Activated T-cell treated with anti-CD3 and anti-CD28 coated beads, Interleukin-2, amount 50 U/mL, for 1 hour (primary cell): ENCODE measurements around the gene HSPB9.
"Not testable (repeated sequence)": the region's sequence is repeated elsewhere in the genome, so short reads cannot be mapped to it uniquely, and the experiment has no call there.

Experiments used
- DNase-seq: peaks from one replicate; pipeline ENCODE4 v3.0.0-alpha.2; 2020

HSPB9 gene

GRCh38 chr17:42120161-42120769 is 2.3 kb upstream of the HSPB9 start:
- no peak for DNase-seq

- DNase-seq: peak; percentile 80
These were observed 1.5 kb upstream of the HSPB9 start, which contains the start of gene KAT2A for GRCh38 chr17:42120770-42121769. TSS of gene KAT2A (minus strand) at chr17:42121367. CDS start at chr17:42121304, 63 bp downstream.

- DNase-seq: no peak
These were observed 1.7 kb downstream of the HSPB9 start for GRCh38 chr17:42124256-42124655.

- no peak for DNase-seq
These were observed 3.0 kb downstream of the HSPB9 start for GRCh38 chr17:42125565-42125964.

- DNase-seq: no peak
These were observed 4.2 kb downstream of the HSPB9 start for GRCh38 chr17:42126836-42127235.

GRCh38 chr17:42127414-42127813 is 4.8 kb downstream of the HSPB9 start:
- no peak for DNase-seq

- no peak for DNase-seq
These were observed 6.7 kb downstream of the HSPB9 start for GRCh38 chr17:42129109-42129837.

GRCh38 chr17:42130310-42130936 is 7.8 kb downstream of the HSPB9 start:
- no peak for DNase-seq

- DNase-seq: no peak
These were observed 8.6 kb downstream of the HSPB9 start for GRCh38 chr17:42131232-42131631.

- no peak for DNase-seq
These were observed 9.4 kb downstream of the HSPB9 start for GRCh38 chr17:42131981-42132432.

- no peak for DNase-seq
These were observed 10.3 kb downstream of the HSPB9 start for GRCh38 chr17:42132941-42133340.

- peak; percentile 44 for DNase-seq
These were observed 10.9 kb downstream of the HSPB9 start for GRCh38 chr17:42133461-42134041.

GRCh38 chr17:42135151-42135550 is 12.5 kb downstream of the HSPB9 start:
- DNase-seq: no peak

- DNase-seq: no peak
These were observed 13.4 kb downstream of the HSPB9 start for GRCh38 chr17:42135664-42136653.

GRCh38 chr17:42136654-42137051 is 14.0 kb downstream of the HSPB9 start:
- no peak for DNase-seq

GRCh38 chr17:42138749-42139492 is 16.3 kb downstream of the HSPB9 start:
- no peak for DNase-seq

GRCh38 chr17:42140690-42141089 is 18.1 kb downstream of the HSPB9 start:
- DNase-seq: not testable (repeated sequence)

- no peak for DNase-seq
These were observed 18.8 kb downstream of the HSPB9 start for GRCh38 chr17:42141382-42141781.

GRCh38 chr17:42142371-42142896 is 19.8 kb downstream of the HSPB9 start:
- DNase-seq: no peak

- DNase-seq: not testable (repeated sequence)
These were observed 20.5 kb downstream of the HSPB9 start for GRCh38 chr17:42143138-42143537.
